PC-9 (cell line): ENCODE results near the gene ART1.

Experiments
- CTCF ChIP-seq: fragments of 200-600 bp; sonication (generic); conservative IDR thresholded peaks from 2 replicates; pipeline ENCODE4 v1.6.1; 2017; ENCODE audit warnings: mixed run types, antibody characterized with exemption, mild to moderate bottlenecking, moderate library complexity
- EZH2 ChIP-seq: fragments of 200-600 bp; sonication (generic); IDR thresholded peaks from 2 replicates; pipeline ENCODE4 v1.8.0; 2017; ENCODE audit warnings: antibody characterized with exemption, low read depth

DNA sequence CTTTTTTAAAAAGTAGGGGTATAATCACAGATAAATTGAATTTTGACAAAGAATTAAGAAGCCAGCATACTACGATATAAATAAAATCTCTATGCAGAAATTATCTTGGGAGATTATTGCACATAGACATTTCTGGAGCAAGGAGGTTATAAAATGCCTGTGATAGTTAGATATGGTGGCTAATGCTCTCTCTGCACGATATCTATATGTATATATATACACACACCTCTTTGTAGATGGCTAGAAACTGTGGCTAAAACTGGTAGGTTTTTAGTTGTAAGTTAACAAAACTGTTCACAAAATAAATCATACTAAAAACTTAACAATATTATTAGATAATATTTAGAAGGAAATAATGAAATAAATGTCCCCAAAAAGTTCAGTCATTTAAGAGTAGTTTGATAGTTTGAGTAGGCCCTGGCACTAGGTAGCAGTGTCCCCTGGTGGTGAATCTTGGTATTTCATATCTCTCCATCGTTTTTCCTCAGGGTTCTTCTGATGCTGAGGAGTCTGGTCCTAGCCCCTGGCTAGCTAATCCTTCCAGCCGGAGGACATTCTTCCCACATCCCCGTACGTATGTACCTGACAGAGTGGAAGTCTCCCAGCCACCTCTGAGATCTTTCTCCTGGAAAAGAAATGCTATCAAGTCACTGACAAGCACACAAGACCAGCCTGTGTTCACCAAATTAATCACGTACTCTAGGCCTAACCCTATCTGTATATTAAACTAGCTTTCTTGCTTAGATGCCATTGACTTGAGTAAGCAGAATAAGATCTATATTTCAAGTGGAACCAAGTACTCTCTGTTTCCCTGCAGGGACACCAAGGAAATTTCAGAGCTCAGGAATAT lies 35.3 kb upstream of the ART1 start:
- TF ChIP-seq CTCF (peak; percentile 86), EZH2 (no peak)
